WTC11 (cell line): ENCODE data around the gene SELENOF. TPM values are rescaled to one million over a fixed set of nuclear protein-coding genes. Genes with fewer than 3 reads are reported as not detected.

Source experiments
- ATAC-seq: fragments of 200-7000 bp; cut with Tn5 transposase; 2 replicates; pipeline ENCODE4 v1.10.0; 2021; ENCODE audit warnings: mild to moderate bottlenecking, moderate library complexity
- CTCF ChIA-PET: fragments of 300-600 bp; sonication (Branson Sonifier 250); formaldehyde crosslinking; loops from one replicate; lab custom pipeline; 2021; ENCODE audit warnings: antibody characterized with exemption; lab: Charles Lee
- POLR2A ChIA-PET: fragments of 350-600 bp; sonication (Branson Sonifier 250); formaldehyde crosslinking; loops from one replicate; lab custom pipeline; 2021; ENCODE audit warnings: antibody characterized with exemption; lab: Charles Lee
- DNase-seq: peaks from one replicate; pipeline ENCODE4 v3.0.0; 2021; ENCODE audit warnings: low spot score
- H3K27ac Mint-ChIP-seq: 2 replicates; pipeline ENCODE4 v1.8.0; 2021; ENCODE audit warnings: mixed read lengths
- H3K27me3 Mint-ChIP-seq: 2 replicates; pipeline ENCODE4 v1.8.0; 2021; ENCODE audit warnings: low read depth, mild to moderate bottlenecking, moderate library complexity, mixed read lengths
- H3K36me3 Mint-ChIP-seq: 2 replicates; pipeline ENCODE4 v1.8.0; 2021; ENCODE audit warnings: mixed read lengths
- H3K4me1 Mint-ChIP-seq: 2 replicates; pipeline ENCODE4 v1.8.0; 2022; ENCODE audit warnings: mixed read lengths
- H3K4me3 Mint-ChIP-seq: 2 replicates; pipeline ENCODE4 v1.8.0; 2021; ENCODE audit warnings: mild to moderate bottlenecking, moderate library complexity, mixed read lengths
- H3K9me3 Mint-ChIP-seq: 2 replicates; pipeline ENCODE4 v1.8.0; 2021; ENCODE audit warnings: mixed read lengths
- ARID4B ChIP-seq: sonication (generic); formaldehyde crosslinking; IDR thresholded peaks from 2 replicates; pipeline ENCODE4 v1.8.0; 2023; ENCODE audit warnings: missing genetic modification reagents, mild to moderate bottlenecking, borderline replicate concordance
- ATF2 ChIP-seq: sonication (generic); formaldehyde crosslinking; IDR thresholded peaks from 2 replicates; pipeline ENCODE4 v1.8.1; 2022; ENCODE audit warnings: low read depth, missing genetic modification reagents, borderline replicate concordance
- ATF6 ChIP-seq: sonication (generic); formaldehyde crosslinking; IDR thresholded peaks from 2 replicates; pipeline ENCODE4 v1.8.1; 2023; ENCODE audit warnings: mild to moderate bottlenecking, missing genetic modification reagents
- CDX4 ChIP-seq: fragments of 250-450 bp; sonication (Bioruptor Pico); IDR thresholded peaks from 2 replicates; pipeline ENCODE4 v1.9.0; 2021; ENCODE audit warnings: moderate library complexity, mild to moderate bottlenecking, inconsistent platforms, borderline replicate concordance
- CREB1 ChIP-seq: sonication (generic); formaldehyde crosslinking; IDR thresholded peaks from 2 replicates; pipeline ENCODE4 v1.8.0; 2023; ENCODE audit warnings: mild to moderate bottlenecking, missing genetic modification reagents
- CREM ChIP-seq: sonication (generic); formaldehyde crosslinking; IDR thresholded peaks from 2 replicates; pipeline ENCODE4 v1.8.1; 2022; ENCODE audit warnings: mild to moderate bottlenecking, missing genetic modification reagents, moderate library complexity
- CTCF ChIP-seq: fragments of 200-600 bp; IDR thresholded peaks from 2 replicates; pipeline ENCODE4 v1.8.0; 2022; ENCODE audit warnings: antibody characterized with exemption
- EMX1 ChIP-seq: fragments of 250-450 bp; sonication (Bioruptor Pico); IDR thresholded peaks from 2 replicates; pipeline ENCODE4 v1.8.0; 2021; ENCODE audit warnings: mild to moderate bottlenecking
- HMGXB4 ChIP-seq: sonication (generic); formaldehyde crosslinking; IDR thresholded peaks from 2 replicates; pipeline ENCODE4 v1.8.1; 2023; ENCODE audit warnings: mild to moderate bottlenecking, moderate library complexity, missing genetic modification reagents
- NFYB ChIP-seq: sonication (generic); formaldehyde crosslinking; conservative IDR thresholded peaks from 2 replicates; pipeline ENCODE4 v1.8.0; 2022; ENCODE audit warnings: low read depth, missing genetic modification reagents
- SOX15 ChIP-seq: fragments of 250-450 bp; sonication (Bioruptor Pico); IDR thresholded peaks from 2 replicates; pipeline ENCODE4 v1.9.0; 2021; ENCODE audit warnings: mild to moderate bottlenecking
- TP53 ChIP-seq: sonication (generic); formaldehyde crosslinking; IDR thresholded peaks from 2 replicates; pipeline ENCODE4 v1.8.1; 2023; ENCODE audit warnings: mild to moderate bottlenecking, missing genetic modification reagents
- ZNF317 ChIP-seq: sonication (generic); formaldehyde crosslinking; IDR thresholded peaks from 2 replicates; pipeline ENCODE4 v1.8.1; 2023; ENCODE audit warnings: low read depth, mild to moderate bottlenecking, moderate library complexity, missing genetic modification reagents, borderline replicate concordance
- ZNF416 ChIP-seq: fragments of 250-450 bp; sonication (Bioruptor Pico); IDR thresholded peaks from 2 replicates; pipeline ENCODE4 v1.9.0; 2021; ENCODE audit warnings: mild to moderate bottlenecking, inconsistent platforms
- ZNF532 ChIP-seq: fragments of 250-450 bp; sonication (Bioruptor Pico); IDR thresholded peaks from 2 replicates; pipeline ENCODE4 v1.9.0; 2021; ENCODE audit warnings: mild to moderate bottlenecking, borderline replicate concordance
- ZNF671 ChIP-seq: fragments of 250-450 bp; sonication (Bioruptor Pico); IDR thresholded peaks from 2 replicates; pipeline ENCODE4 v1.8.0; 2021; ENCODE audit warnings: mild to moderate bottlenecking
- total RNA-seq: library from RNA; stranded (reverse); gene quantifications from 3 replicates; pipeline ENCODE4 v1.2.3, GENCODE V29; 2021

SELENOF gene
- total RNA-seq, 1 experiment from 2014 or later = 156 TPM

GRCh38 chr1:86860020-86860419, 53.9 kb downstream of the SELENOF start:
- TF ChIP-seq CREB1 (CRISPR knock-in tag) (no peak), ATF2 (CRISPR knock-in tag) (no peak)
- Mint-ChIP-seq H3K36me3 (no peaks in the 10 kb centered on the region), H3K27ac (no peak overlapping the region), H3K27me3 (no peaks in the 10 kb centered on the region; the same call in 1 of the 2 replicates), H3K9me3 (no peaks in the 10 kb centered on the region), H3K4me1 (peaks cover 7% of the 10 kb centered on the region; the same call in 1 of the 2 replicates), H3K4me3 (no peak overlapping the region)
- no peak for DNase-seq
- ChIA-PET CTCF (interaction anchor here (1.5 kb wide), 1 partner anchor 104 kb away, joined by 4 read pairs; no protein-coding TSS in a partner anchor), POLR2A (interaction anchor here (0.7 kb wide), 1 partner anchor 1222 kb away, joined by 3 read pairs; no protein-coding TSS in a partner anchor)
- no peak for ATAC-seq

GRCh38 chr1:86858524-86859261, 55.2 kb downstream of the SELENOF start:
- ChIA-PET CTCF (interaction anchor here (0.6 to 1.5 kb wide), 2 partner anchors 78 to 106 kb away, joined by 4 read pairs; no protein-coding TSS in a partner anchor), POLR2A (no interaction called here)
- H3K27ac Mint-ChIP-seq = no peak overlapping the region
- no peak for TF ChIP-seq CREB1 (CRISPR knock-in tag)
- TF ChIP-seq ARID4B (CRISPR knock-in tag) = no peak
- TF ChIP-seq ZNF317 (CRISPR knock-in tag) = no peak
- TF ChIP-seq ZNF671 = no peak
- TF ChIP-seq CREM (CRISPR knock-in tag) = no peak
- TF ChIP-seq ATF6 = no peak
- TF ChIP-seq CTCF = no peak
- TF ChIP-seq CDX4 (CRISPR knock-in tag) = no peak
- TF ChIP-seq NFYB = no peak
- no peak for TF ChIP-seq SOX15 (CRISPR knock-in tag)
- no peak for TF ChIP-seq EMX1 (CRISPR knock-in tag)
- TF ChIP-seq TP53 (CRISPR knock-in tag) = no peak
- TF ChIP-seq ZNF532 (CRISPR knock-in tag) = no peak
- TF ChIP-seq ZNF416 = no peak
- no peak for TF ChIP-seq HMGXB4 (CRISPR knock-in tag)

More at GRCh38 chr1:86858524-86859261, 55.2 kb downstream of the SELENOF start:
- H3K27me3 Mint-ChIP-seq = no peaks in the 10 kb centered on the region; the same call in 1 of the 2 replicates
- DNase-seq (no peak), ATAC-seq (no peak)
- H3K4me3 Mint-ChIP-seq = no peak overlapping the region
- H3K36me3 Mint-ChIP-seq = no peaks in the 10 kb centered on the region
- no peaks in the 10 kb centered on the region for H3K9me3 Mint-ChIP-seq
- H3K4me1 Mint-ChIP-seq = peaks cover 7% of the 10 kb centered on the region; the same call in 1 of the 2 replicates
